G401.6 (cell line): Measurements from ENCODE around the gene PLCB1.
"Not testable (repeated sequence)": the region's sequence is repeated elsewhere in the genome, so short reads cannot be mapped to it uniquely, and the experiment has no call there.

ENCODE experiments used
- FAIRE-seq: peaks from 2 replicates; lab custom pipeline; 2012; peaks lifted over from hg19 to GRCh38; lab: Jason Lieb, UNC

The PLCB1 gene

GRCh38 chr20:8557711-8558110 is 425.6 kb downstream of the PLCB1 start:
- FAIRE-seq: no peak

DNA sequence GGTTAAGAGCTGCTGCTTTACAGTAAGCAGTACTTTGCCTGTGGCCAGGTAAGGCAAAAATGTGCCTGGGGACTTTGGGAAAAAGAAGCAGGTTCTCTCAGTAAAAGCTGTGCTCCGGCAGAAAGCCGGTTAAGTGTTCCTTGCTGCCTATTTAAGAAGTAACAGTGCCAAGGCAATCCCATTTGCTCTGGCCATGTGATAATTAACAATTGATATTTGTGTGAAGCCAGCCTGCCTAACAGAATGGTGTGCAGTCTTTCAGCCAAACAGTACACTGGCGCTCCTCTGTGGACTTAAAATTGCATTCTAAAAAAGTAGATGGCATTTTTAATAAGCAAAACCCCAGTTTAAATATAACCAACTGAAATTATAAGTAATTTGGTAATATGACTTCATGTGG is 430.3 kb downstream of the PLCB1 start:
- FAIRE-seq: no peak

DNA sequence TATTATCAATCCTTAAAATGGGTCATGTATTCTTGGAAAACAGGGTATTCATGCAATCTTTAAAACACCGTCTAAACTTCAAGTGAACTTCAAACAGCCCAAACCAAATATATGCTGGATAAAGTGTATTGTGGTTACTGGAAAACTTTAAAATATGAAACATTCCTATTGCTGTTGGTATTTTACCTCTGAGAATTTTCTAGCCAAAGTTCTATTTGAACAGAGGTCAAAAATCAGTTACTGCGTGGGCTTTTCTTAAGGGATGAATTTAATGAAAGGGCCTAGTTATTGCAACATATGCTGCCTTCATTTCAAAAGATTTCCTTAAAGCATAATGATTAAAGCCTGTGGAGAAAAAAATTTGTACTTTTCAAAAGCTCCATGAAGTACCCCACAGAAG is 436.0 kb downstream of the PLCB1 start:
- FAIRE-seq: no peak

- no peak for FAIRE-seq
These were observed 437.7 kb downstream of the PLCB1 start for GRCh38 chr20:8569766-8570165.

DNA sequence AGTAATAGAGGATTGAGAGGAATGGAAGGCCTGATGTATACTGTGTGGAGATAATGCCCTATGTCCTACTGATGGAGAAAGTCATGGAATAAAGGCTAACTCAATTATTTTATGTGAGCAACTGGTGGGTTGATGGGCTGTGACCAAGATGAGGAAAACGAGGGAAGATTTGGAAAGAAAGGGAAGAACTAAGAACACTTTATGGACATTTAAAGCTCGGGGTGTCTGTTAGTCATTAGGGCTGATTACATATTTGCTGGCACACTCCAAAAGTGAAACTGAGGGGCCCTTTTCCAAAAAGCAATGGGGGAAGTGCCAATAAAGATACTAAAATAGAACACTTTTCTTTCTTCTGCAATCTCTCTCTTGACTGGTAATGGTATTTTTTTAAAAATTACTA is 439.5 kb downstream of the PLCB1 start:
- no peak for FAIRE-seq

DNA sequence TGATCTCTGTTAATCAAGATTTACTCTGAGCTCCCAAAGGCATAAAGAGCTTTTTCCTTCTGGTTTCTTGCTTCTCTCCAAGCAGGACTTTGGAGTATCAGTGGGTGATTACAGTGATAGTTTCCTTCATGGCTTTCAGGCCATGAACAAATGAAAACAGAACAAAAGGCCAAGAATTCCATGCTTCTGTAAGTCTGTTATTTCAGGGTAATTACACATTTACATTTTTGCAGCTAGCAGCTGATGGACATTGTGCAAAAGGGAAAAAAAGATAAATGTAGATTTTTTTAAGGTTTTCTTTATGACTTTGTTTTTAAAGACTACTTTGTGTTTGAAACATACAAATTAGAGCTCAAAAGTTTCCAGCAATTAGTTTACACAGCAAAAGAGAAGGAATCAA is 441.6 kb downstream of the PLCB1 start:
- no peak for FAIRE-seq

- no peak for FAIRE-seq
These were observed 443.0 kb downstream of the PLCB1 start for GRCh38 chr20:8575114-8575513.

DNA sequence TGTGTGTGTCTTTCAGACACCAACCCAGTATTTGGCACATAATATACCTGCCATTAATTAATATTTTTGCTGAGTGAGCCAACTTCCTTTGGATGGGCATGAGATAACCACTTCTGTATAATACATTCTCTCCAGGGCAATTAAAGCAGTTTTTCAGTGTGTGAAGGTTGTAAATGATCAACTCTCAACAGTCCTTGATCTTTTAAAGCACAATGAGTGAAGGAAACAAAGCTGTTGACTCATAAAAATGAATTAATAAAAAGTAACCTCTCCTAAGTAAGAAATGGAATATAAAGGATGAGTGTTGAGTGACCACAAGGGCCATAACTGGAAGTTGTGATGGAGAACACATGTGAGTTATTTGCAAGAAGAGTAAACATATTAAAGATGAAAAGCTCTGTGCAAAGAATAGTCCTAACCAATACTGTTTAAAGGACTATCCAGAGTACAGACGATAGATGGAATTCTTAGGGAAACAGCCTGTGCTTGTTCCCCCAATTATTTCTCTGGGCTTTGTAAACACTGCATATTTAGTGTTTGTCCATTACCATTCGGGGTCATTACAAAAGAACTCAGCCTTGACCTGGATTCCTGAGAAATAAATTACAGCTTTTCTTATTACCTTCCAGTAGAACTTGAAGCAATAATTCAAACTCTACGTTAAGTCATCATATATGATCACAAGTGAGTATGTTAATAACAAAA is 446.2 kb downstream of the PLCB1 start:
- no peak for FAIRE-seq

DNA sequence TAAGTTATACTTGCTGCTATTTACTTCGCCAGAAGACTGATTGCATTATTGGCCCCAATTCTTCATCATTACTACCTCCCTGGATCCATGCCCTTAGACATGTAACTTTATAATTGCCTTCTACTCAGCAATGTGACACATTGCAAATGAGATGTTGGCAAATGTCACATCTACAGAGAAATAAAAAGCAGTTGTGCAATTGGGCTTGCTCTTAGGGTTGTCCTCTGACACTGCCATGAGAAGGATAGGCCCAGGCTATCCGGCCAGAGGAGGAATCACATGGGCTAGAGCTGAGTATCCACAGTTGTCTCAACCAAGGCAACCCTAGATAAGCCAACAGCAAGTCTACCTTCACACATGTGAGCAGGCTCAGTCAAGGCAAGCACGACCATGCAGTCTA is 447.0 kb downstream of the PLCB1 start:
- FAIRE-seq: no peak

GRCh38 chr20:8581446-8582183 is 449.5 kb downstream of the PLCB1 start:
- FAIRE-seq: no peak

DNA sequence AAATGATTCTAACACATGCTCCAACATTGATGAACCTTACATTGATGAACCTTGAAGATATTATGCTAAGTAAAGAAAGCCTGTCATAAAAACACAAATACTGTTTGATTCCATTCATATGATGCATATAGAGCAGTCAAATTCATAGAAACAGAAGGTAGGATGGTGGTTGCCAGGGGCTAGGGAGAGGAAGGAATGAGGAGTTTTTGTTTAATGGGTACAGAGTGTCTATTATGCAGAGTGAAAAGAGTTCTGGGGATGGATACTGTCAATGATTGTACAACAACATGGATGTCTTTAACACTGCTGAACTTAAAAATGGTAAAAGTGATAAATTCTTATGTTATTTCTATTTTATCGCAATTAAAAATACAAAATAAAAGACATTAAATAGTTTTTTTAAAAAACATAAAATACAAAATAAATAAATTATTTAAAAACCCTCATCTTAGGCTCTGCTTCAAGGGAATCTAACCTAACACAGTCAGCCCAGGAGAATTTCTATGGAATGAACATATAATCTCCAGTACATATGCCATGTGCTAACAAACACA is 451.0 kb downstream of the PLCB1 start:
- no peak for FAIRE-seq

DNA sequence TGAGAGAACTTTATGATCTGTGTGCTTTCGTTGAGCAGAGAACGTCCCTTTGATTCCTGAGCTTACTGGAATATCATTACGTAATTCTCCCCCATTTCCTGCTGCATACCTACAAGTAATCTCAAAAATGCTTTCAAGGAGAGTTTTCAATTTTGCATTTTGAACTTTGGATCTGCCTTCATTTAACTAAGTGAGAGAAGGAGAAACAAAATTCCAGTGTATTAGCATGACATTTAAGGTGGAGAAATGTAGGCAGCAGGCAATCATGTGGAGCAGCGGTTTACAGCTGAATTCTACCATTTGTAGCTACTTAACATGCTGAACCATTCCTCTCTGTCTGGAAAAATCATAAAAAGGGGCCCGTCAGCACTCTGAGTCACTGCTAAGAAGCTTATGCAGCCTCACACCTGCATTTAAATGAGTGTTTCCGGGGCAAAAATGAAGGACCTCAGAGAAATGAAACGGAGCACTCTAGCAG is 451.5 kb downstream of the PLCB1 start:
- no peak for FAIRE-seq

GRCh38 chr20:8587251-8587650 is 455.2 kb downstream of the PLCB1 start:
- FAIRE-seq: no peak

- no peak for FAIRE-seq
These were observed 455.7 kb downstream of the PLCB1 start for GRCh38 chr20:8587810-8588209.

- no peak for FAIRE-seq
These were observed 457.9 kb downstream of the PLCB1 start for GRCh38 chr20:8589956-8590355.

GRCh38 chr20:8600910-8601541 is 469.0 kb downstream of the PLCB1 start:
- FAIRE-seq: not testable (repeated sequence)

DNA sequence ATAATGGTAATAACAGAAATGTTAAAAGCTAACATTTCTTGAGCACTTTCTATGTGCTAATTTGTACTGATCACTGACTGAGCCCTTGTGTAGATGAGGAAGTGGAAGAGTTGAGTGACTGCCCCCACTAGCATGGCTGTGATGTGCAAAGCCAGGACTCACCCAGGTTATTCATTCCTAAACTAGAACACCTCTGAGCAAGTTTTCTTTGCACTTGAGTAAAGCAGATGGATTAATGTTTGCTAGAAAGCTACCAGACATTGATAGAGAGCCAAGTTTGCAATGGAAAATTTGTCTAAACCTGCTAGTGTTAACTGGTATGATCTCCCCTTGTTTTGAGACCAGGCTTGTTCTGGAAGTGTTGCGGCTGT is 469.5 kb downstream of the PLCB1 start:
- FAIRE-seq: no peak

- no peak for FAIRE-seq
These were observed 470.5 kb downstream of the PLCB1 start for GRCh38 chr20:8602389-8603116.

GRCh38 chr20:8608470-8608869 is 476.4 kb downstream of the PLCB1 start:
- no peak for FAIRE-seq

DNA sequence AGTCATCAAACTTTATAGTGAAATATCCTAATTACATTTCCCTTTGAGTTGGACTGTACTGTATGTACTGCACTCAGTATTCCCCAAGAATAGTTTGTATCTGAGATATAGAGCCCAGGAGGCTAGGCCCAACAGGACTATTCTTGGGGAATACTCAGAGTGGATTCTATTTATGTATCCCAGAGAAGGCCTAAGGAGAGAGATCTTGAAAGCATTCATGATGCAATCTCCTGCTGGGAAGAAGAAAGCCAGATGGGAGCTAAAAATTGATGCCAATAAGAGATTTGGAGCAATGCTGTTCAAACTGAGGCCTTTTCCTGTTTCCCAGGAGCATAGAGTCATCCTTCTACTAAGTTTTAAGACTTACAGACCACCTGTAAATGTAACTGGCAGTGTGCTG is 484.7 kb downstream of the PLCB1 start:
- no peak for FAIRE-seq

- no peak for FAIRE-seq
These were observed 488.9 kb downstream of the PLCB1 start for GRCh38 chr20:8621001-8621400.

- no peak for FAIRE-seq
These were observed 492.0 kb downstream of the PLCB1 start for GRCh38 chr20:8624046-8624445.
